MV-4-11 (cell line): ENCODE data around the gene RALBP1.

ENCODE experiments used
- DNase-seq: peaks from one replicate; lab custom pipeline; 2025; lab: John Stamatoyannopoulos, UW

Gene RALBP1

DNA sequence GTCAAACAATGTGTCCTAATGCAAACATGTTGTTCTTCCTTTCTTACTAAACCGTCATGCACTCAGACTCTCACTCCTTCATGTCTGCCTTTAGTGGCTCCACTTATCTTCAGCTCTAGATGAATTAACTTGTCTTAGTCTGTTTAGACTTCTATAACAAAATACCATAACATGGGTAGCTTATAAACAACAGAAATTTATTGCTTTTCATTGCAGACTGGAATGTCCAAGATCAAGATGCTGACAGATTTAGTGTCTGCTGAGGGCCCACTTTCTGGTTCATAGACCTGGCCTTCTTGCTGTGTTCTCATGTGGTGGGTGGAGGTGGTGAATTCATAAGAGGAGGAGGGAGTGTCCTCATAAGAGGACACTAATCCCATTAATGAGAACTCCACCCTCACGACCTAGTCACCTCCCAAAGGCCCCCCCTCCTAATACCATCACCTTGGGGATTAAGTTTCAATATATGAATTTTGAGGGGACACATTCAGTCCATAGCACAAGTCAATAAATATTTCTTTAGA, 32.3 kb downstream of the RALBP1 start:
- no peak for DNase-seq

DNA sequence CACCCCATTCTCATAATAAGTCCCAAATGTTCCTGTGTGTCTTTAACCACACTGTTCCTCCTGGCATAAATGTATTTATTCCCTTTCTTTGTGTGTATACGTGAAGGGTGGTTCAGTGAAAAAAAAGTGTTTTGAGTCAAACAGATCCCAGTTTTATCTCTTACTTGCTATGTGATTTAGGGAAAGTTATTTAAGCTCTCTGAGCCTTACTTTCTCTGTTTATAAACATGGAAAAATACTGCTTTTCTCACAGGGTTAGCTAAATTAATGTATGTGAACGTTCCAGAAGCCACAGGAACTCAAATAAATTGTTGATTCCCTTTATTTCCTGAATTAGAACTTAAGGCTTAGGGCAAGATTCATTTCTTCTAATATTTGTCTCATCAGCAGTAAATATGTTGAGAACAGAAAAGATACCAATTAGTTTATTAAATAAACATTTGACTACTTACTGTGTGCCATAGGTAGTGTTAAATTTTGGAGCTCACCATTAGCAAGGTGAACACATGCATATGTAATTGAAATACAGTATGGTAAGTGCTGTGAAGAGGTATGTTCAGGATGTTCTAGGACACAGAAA, 33.2 kb downstream of the RALBP1 start:
- no peak for DNase-seq

DNA sequence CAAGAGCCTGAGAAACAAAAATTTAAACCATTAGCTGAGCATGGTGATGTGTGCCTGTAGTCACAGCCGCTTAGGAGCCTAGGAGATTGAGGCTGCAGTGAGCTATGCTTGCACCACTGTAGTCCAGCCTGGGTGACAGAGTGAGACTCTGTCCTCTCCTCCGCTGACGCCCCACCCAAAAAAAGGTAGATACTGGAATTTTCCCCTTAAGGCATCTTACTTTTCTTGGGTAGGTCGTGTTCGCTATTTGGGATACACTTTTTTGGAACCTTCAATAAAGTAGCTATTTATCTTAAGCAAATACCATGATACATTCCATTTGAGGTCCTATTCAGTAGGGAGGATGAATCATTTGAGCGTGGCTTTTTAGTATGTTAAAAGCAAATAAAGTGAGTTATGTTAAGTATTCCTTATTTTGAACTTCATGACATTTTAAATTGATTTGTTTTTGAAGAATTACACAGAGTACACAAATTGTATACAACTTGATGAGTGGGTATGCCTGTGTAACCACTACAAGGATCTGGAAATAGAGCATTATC, 38.7 kb downstream of the RALBP1 start:
- DNase-seq = no peak

GRCh38 chr18:9516437-9517064, 41.2 kb downstream of the RALBP1 start:
- peak; percentile 54 for DNase-seq

DNA sequence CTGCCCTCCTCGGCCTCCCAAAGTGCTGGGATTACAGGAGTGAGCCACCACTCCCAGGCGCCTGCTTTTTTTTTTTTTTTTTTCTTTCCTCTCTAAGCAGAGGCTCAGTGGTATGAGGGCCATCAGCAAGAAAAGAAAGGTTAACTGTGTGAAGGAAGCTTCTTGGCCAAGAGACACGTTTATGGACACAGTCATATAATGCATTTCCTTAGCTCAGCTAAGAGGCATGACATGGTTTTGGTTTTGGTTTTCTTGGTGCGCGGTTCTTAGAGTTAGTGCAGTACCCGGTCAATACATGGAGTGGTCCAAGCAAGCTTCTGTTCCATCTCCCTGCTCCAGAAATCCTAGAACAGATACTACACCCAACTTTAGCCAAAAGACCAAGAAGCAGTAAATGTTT, 42.6 kb downstream of the RALBP1 start:
- no peak for DNase-seq

DNA sequence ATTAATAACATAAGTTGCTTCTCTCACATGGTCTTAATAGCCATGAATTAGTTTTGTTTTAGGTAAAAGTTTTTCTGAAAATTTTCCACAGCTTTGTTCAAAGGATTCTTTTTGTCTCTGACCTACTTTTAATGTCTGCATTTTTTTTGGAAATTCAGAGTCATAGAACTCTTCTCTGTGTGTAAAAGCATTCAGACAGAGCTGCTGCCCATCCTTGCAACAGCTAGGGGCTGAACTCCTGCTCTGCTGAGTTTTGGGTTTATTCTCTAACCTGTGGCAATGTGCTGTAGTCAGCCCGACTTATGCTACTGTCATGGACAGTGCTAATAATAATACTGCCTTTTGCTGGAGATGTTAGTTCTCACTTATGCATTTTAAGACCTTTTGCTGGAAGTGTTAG, 44.1 kb downstream of the RALBP1 start:
- no peak for DNase-seq

- no peak for DNase-seq
These were observed 45.4 kb downstream of the RALBP1 start for GRCh38 chr18:9520666-9521065.

DNA sequence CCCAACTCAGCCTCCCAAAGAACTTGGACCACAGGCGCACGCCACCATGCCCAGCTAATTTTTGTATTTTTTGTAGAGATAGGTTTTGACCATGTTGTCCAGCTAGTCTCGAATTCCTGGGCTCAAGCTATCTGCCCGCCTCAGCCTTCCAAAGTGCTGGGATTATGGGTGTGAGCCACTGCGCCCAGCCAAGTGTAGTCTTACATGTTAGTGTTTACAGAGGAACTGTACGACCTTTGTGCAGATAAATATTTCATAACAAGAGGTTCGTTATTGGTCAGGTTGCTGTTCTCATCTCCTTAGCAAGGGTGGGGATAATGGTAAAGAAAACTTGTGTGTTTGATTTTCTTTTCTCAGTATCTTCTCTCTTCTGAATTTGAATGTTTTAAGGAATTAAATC, 46.5 kb downstream of the RALBP1 start:
- no peak for DNase-seq

DNA sequence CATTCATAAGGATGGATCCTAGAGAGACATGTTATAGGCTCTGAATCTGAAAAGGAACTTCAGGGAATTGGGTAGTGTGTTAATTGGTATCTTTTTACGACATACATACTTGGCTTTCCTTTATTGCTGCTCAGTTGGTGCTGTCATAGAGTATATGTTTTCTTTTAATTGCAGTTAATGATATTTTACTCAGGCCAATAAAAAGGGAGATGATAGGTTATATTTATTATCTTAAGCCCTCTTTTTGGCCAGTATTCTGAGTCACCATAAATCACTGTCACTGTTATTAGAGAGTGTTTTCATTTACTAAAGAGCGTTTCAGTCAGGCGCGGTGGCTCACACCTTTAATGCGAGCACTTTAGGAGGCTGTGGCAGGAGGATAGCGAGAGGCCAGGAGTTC, 47.6 kb downstream of the RALBP1 start:
- no peak for DNase-seq

GRCh38 chr18:9526458-9526857, 51.1 kb downstream of the RALBP1 start:
- no peak for DNase-seq

GRCh38 chr18:9530226-9531009, 55.1 kb downstream of the RALBP1 start:
- DNase-seq = peak; percentile 88

DNA sequence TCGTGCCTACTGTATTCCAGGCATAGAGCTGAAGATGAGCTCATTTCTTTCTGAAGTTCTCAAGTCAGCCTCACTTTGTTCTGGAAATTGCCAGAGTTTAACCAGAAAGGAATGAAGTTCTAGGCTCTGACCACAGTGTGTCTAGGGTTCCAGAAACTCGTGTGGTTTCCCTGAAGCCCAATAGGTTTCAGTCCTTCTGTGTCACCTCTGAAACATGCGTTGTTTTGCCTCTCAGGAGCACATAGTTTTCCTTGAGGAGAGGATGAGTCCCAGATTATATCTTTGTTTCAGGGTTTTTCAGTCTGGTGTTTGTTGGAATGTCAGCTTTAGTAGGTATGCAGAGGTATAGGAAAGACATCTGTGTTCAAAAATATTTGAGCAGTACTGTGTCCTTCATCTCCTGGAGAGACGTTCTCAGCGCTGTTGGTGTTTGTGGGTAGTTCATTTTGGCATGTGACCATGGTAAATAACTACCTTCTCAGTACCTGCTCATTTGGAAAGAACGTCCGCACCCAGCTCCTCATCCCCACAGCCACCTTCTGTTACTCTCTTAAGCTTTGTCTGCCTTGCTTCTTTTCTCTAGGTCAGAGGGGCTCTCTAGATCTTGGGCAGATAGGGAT, 56.6 kb downstream of the RALBP1 start:
- no peak for DNase-seq

DNA sequence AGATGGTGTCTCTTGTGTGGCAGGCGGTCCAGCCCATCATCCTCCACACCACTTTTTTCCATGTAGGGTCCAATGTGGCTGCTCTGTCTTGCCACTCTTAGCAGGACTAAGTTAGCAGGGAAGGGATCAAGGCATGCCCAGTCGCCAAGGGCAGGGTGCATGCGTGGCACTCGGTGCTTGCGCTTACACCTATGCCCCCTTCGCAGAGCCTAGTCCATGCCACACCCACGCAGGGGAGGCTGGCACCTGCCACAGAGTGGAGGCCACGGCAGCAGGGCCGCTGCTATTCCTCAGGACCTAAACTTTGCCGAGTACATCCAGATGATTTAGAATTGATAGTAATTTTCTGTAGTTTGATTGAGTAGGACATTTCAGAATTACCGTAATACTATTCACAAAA, 59.5 kb downstream of the RALBP1 start:
- DNase-seq = no peak

GRCh38 chr18:9535430-9535991, 60.2 kb downstream of the RALBP1 start:
- DNase-seq = no peak

DNA sequence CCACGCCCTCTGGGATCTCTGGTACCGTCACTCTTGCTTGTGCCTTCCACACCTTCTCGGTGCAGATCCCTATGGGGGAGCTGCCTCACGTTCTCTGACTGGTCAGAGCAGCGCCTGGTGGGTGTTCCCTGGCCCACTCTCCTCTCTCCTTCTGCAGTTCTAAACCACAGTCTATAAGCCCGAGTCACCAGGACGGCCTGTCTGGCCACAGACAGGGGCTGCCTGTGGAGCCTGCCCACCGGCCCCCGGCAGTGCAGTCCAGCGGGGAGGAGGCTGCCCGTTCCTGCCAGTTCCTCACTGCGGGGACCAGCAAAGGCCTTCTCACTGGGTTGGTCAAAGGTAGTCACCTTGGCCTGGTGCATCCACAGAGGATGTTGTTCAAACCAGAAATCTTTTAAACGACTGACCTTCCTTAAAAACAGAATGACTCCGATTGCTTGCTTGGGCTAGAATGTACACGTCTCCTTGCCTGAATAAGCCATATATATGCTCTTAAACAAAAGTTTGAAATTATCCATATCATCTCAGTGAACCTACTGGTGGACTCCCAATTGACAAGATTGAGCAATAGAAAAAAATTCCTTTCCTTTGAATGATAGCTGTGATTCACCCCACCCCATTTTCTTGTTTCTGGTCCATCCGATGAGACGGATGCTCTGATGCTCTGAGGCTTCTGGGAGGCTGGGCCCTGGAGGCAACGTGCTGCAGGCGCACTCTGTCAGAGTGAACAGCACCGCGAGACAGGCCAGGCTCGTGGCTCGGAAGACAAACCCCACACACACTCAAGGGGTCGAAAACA, 61.2 kb downstream of the RALBP1 start:
- DNase-seq = no peak

DNA sequence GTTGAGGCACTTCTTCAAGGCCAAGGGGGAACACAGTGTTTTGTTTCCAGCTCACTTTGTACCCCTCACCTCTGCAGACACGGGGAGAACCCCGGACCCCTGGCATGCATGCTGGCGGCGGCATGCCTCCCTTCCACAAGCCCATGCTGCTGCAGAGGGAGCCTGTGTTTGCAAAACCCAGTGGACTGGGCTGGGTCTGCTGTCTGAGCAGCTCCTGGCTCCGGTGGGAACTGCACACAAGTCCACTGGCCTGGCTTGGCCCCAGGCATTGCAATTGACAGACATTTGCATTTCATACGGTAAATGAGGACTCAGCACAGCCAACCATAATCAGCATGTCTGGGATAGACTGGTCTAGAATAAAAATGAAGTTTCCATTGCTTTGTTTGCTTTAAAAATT, 62.4 kb downstream of the RALBP1 start:
- no peak for DNase-seq

GRCh38 chr18:9539283-9539682, 64.0 kb downstream of the RALBP1 start:
- no peak for DNase-seq

GRCh38 chr18:9539938-9540337, 64.6 kb downstream of the RALBP1 start:
- no peak for DNase-seq

DNA sequence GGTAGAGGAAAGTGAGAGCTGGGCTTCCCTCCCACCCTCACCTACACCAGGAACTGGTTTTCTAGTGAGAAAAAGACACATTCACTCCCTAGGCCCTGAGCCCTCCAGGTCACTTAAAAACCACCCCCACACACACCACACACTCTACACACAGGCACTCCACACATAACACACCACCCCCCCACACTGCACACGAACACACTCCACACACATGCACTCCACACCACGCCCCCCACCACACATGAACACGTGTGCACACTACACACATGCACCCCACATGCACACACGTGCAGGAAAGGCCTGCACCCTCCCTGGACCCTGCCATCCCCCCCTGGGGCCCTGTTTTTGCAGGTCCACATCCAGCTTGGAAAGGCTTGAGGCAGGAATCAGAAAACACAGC, 67.6 kb downstream of the RALBP1 start:
- DNase-seq = no peak

DNA sequence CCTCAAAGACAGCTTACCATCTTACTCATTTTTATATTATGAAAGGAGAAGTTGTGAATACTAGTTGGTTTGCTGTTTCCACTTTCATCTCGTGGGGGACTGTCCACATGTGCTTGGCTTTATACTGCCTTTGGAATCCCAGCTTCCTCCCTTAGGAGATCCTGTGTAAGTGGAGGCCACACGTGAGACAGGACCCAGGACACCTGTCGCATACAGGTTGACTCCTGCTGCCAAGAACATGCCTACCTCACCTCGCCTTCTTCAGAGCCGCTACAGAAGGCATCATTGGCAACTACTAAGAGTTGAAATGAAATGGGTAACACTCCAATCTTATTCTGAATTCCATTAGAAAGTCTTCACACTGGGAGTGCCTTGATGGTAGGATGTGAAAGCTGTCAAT, 69.7 kb downstream of the RALBP1 start:
- DNase-seq = peak; percentile 15

DNA sequence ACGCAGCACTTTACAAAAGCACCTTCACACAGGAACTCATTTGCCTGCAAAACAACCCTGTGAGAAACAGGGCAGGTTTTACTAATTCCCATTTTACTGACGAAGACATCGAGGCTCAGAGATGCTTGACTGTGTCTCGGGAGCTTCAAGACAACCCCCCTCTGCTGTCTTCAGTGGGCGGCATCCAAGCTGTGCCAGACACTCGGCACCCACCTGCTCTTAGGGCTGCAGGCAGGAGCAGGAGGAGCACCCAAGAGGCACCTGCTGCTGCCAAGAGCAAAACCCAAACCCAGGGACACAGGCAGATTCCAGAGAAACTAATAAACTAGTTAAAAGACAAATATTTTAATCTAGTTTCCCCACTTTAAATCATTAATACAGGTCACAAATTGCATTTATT, 71.2 kb downstream of the RALBP1 start:
- DNase-seq = no peak
